ENCODE measurements around the gene ATXN10.

Gene ATXN10

GRCh38 chr22:45683680-45684079 lies 12.0 kb downstream of the ATXN10 start:
- TF ChIP-seq SIN3A (IDR thresholded peaks at IDR 0.05; ENCODE audit: borderline replicate concordance, insufficient read depth, low read length) = no peak
- TF ChIP-seq POLR2AphosphoS5 (IDR thresholded peaks at IDR 0.05; ENCODE audit: low read depth, low read length) = no peak
- no peak for TF ChIP-seq FOXP2 (optimal IDR thresholded peaks at IDR 0.05; ENCODE audit: borderline replicate concordance, extremely low read depth, extremely low read length, insufficient read depth)
- no peak for TF ChIP-seq REST (IDR thresholded peaks at IDR 0.05; ENCODE audit: insufficient read depth in 1 of 2, low read depth in 2 of 2, low read length in 2 of 2)
- no peak for TF ChIP-seq TAF1 (IDR thresholded peaks at IDR 0.05; ENCODE audit: borderline replicate concordance, insufficient read depth, low read length)

GRCh38 chr22:45684169-45684568 lies 12.5 kb downstream of the ATXN10 start:
- no peak for TF ChIP-seq REST (IDR thresholded peaks at IDR 0.05; ENCODE audit: insufficient read depth in 1 of 2, low read depth in 2 of 2, low read length in 2 of 2)
- no peak for TF ChIP-seq FOXP2 (optimal IDR thresholded peaks at IDR 0.05; ENCODE audit: borderline replicate concordance, extremely low read depth, extremely low read length, insufficient read depth)
- no peak for TF ChIP-seq SIN3A (IDR thresholded peaks at IDR 0.05; ENCODE audit: borderline replicate concordance, insufficient read depth, low read length)

GRCh38 chr22:45684752-45685574 lies 13.3 kb downstream of the ATXN10 start:
- TF ChIP-seq POLR2AphosphoS5 (IDR thresholded peaks at IDR 0.05; ENCODE audit: low read depth, low read length) (no peak), TAF1 (IDR thresholded peaks at IDR 0.05; ENCODE audit: borderline replicate concordance, insufficient read depth, low read length) (no peak), FOXP2 (optimal IDR thresholded peaks at IDR 0.05; ENCODE audit: borderline replicate concordance, extremely low read depth, extremely low read length, insufficient read depth) (no peak), REST (IDR thresholded peaks at IDR 0.05; ENCODE audit: insufficient read depth in 1 of 2, low read depth in 2 of 2, low read length in 2 of 2) (no peak), SIN3A (IDR thresholded peaks at IDR 0.05; ENCODE audit: borderline replicate concordance, insufficient read depth, low read length) (no peak)

GRCh38 chr22:45686004-45686403 lies 14.4 kb downstream of the ATXN10 start:
- TF ChIP-seq REST (IDR thresholded peaks at IDR 0.05; ENCODE audit: insufficient read depth in 1 of 2, low read depth in 2 of 2, low read length in 2 of 2) = no peak
- TF ChIP-seq SIN3A (IDR thresholded peaks at IDR 0.05; ENCODE audit: borderline replicate concordance, insufficient read depth, low read length) = no peak
- no peak for TF ChIP-seq TAF1 (IDR thresholded peaks at IDR 0.05; ENCODE audit: borderline replicate concordance, insufficient read depth, low read length)
- no peak for TF ChIP-seq FOXP2 (optimal IDR thresholded peaks at IDR 0.05; ENCODE audit: borderline replicate concordance, extremely low read depth, extremely low read length, insufficient read depth)
- TF ChIP-seq POLR2AphosphoS5 (IDR thresholded peaks at IDR 0.05; ENCODE audit: low read depth, low read length) = no peak

All from PFSK-1 (cell line).